ENCODE data around the gene STEAP3.

STEAP3 gene

GRCh38 chr2:119305497-119306195, 82.0 kb downstream of the STEAP3 start:
- DNase-seq, result no peak

- no peak for DNase-seq
These were observed 82.6 kb downstream of the STEAP3 start for GRCh38 chr2:119306196-119306590.

GRCh38 chr2:119307419-119308140, 83.9 kb downstream of the STEAP3 start:
- no peak for DNase-seq

DNA sequence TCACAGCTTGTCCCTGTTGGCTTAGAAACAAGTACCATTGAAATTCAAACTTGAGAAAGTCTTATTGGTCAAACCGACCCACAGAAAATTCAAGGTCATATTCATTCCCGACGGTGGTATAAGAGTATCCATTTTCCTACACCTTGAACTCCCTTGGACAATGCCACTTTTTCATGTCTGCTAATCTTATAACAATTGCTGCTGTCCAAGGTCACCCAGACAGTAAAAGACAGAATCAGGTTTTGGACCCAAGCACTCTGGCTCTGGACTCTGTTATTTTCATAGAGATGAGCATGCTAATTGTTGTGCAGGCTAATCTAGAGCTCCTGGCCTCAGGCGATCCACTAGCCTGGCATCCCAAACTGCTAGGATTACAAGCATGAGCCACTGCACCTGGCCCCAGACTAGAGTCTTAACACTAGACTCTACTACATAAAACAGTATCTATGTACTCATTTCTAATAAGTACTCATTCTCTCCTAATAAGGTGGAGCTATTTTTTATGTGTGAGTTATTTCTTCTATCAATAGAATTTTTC, 85.2 kb downstream of the STEAP3 start:
- no peak for DNase-seq

GRCh38 chr2:119311371-119311770, 87.7 kb downstream of the STEAP3 start:
- no peak for DNase-seq

DNA sequence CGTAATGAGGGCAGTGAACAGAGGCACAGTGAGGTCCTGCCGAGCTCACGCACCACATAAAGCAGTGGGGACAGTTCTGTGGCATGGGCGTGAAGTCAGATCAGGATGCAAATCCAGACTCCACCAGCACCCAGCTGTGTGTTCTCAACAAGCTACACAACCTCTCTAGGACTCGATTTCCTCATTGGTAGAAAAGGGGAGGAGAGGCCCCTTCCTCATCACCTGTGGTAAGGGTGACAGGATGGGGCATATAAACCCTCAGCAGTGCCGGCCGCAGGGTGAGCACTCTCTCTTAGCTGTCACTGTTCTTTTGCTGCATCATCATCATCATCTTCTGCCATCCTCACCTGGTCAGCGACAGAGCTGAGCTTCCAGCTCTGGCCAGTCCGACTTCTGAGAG, 88.2 kb downstream of the STEAP3 start:
- DNase-seq, result no peak

All from stimulated activated CD4-positive, alpha-beta T cell treated with anti-CD3 and anti-CD28 coated beads, Interleukin-4, amount 100 ng/mL, for 24 hours (primary cell).